Stimulated activated naive CD8-positive, alpha-beta T cell treated with anti-CD3 and anti-CD28 coated beads, Interleukin-15, amount 100 ng/mL, for 72 hours (primary cell): ENCODE measurements around the gene TSPAN32.
"Not testable (repeated sequence)": the region's sequence is repeated elsewhere in the genome, so short reads cannot be mapped to it uniquely, and the experiment has no call there.

Experiments used
- ATAC-seq: fragments of 150-1000 bp; cut with Tn5 transposase; 2 replicates; pipeline ENCODE4 v1.10.0; 2021; ENCODE audit warnings: mild to moderate bottlenecking, moderate library complexity
- DNase-seq, 2 donors: peaks; one replicate each; pipeline ENCODE4 v3.0.0; 2021 to 2022
- H3K27ac Mint-ChIP-seq, 2 donors: one replicate each; pipeline ENCODE4 v1.8.0; 2022; ENCODE audit warnings: mild to moderate bottlenecking in 2 of 2, mixed read lengths in 2 of 2, moderate library complexity in 2 of 2
- H3K27me3 Mint-ChIP-seq: one replicate; pipeline ENCODE4 v1.8.0; 2022; ENCODE audit warnings: mixed read lengths
- H3K4me1 Mint-ChIP-seq: one replicate; pipeline ENCODE4 v1.8.0; 2022; ENCODE audit warnings: mild to moderate bottlenecking, mixed read lengths
- H3K4me3 Mint-ChIP-seq, 2 donors: one replicate each; pipeline ENCODE4 v1.8.0; 2022; ENCODE audit warnings: mild to moderate bottlenecking in 2 of 2, mixed read lengths in 2 of 2, moderate library complexity in 1 of 2
- H3K9me3 Mint-ChIP-seq, 2 donors: one replicate each; pipeline ENCODE4 v1.8.0; 2022; ENCODE audit warnings: mixed read lengths in 2 of 2

Gene TSPAN32

DNA sequence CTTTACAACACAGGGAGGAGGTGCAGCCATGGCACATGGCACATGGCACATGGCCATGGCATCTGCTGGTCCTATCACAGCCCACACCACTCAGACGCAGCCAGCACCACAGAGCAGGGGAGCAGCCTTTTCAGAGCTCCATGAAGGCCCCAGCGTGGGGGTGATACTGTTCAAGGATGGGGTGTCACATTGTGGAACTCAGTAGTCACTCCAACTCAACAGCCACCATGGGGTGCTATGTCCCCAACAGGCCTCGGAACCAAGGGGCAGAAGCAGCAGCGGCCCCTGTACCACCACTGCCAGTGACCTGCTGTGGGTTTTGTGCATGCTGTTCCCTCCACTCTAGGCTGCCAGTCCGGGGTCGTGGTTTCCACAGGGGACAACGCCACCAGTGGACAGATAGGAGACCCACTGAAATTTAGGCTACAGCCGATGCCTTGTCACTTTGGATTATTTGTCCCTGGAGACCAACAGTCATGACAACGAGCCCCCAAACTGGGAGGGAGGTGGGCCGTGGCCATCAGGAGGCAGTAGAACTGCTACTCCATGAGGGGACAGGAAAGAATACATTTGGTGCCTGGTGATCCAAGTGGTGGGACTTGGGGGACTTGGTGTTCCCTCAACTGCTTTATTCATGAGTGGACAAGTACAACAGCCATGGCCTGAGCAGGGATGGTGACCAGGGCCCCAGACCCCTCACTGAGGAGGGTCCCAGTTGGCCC lies 44.9 kb downstream of the TSPAN32 start:
- no peaks in the 10 kb centered on the region for H3K27me3 Mint-ChIP-seq
- ATAC-seq (no peak), DNase-seq (no peak)
- H3K9me3 Mint-ChIP-seq: peaks cover 5 to 46% of the 10 kb centered on the region in 2 donors
- H3K4me1 Mint-ChIP-seq: no peaks in the 10 kb centered on the region
- H3K4me3 Mint-ChIP-seq: no peak overlapping the region
- H3K27ac Mint-ChIP-seq: no peak overlapping the region

DNA sequence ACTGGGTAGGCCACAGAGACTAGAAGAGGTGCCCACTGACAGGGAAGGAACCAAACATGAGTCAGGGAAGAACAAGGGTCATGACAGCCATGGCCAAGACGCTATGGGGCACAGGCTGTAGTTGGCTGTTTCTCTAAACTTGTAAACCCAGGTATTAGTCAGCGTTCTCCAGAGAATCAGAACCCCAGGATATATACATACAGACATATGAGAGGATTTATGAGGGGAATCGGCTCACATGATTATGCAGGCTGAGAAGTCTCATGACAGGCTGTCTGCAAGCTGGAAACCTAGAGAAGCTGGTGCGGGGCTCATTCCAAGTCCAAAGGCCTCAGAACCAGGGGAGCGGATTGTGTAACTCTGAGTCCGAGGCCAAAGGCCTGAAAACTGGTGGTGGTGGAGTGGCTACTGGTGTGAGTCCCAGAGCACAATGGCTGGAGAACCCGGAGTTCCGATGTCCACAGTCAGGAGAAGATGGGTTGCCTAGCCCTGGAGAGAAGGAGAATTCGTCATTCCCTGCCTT lies 45.6 kb downstream of the TSPAN32 start:
- H3K4me1 Mint-ChIP-seq: no peaks in the 10 kb centered on the region
- no peak for ATAC-seq
- H3K4me3 Mint-ChIP-seq: no peak overlapping the region
- peaks cover 5 to 43% of the 10 kb centered on the region in 2 donors for H3K9me3 Mint-ChIP-seq
- no peak overlapping the region for H3K27ac Mint-ChIP-seq
- DNase-seq: no peak
- no peaks in the 10 kb centered on the region for H3K27me3 Mint-ChIP-seq

DNA sequence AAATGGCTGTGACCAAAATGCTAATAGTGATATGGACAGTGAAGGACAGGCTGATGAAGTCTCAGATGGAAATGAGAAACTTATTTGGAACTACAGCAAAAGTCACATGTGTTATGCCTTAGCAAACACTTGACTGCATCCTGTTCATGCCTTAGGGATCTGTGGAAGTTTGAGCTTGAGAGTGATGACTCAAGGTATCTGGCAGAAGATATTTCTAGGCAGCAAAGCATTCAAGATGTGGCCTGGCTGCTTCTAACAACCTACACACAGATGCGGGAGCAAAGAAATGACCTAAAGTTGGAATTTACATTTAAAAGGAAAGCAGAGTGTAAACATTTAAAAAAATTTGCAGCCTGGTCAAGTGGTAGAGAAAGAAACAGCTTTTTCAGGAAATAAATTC lies 47.2 kb downstream of the TSPAN32 start:
- Mint-ChIP-seq H3K4me3 (no peak overlapping the region), H3K9me3 (peaks cover 5 to 39% of the 10 kb centered on the region in 2 donors), H3K27ac (no peak overlapping the region), H3K27me3 (no peaks in the 10 kb centered on the region), H3K4me1 (no peaks in the 10 kb centered on the region)
- ATAC-seq (no peak), DNase-seq (no peak)

DNA sequence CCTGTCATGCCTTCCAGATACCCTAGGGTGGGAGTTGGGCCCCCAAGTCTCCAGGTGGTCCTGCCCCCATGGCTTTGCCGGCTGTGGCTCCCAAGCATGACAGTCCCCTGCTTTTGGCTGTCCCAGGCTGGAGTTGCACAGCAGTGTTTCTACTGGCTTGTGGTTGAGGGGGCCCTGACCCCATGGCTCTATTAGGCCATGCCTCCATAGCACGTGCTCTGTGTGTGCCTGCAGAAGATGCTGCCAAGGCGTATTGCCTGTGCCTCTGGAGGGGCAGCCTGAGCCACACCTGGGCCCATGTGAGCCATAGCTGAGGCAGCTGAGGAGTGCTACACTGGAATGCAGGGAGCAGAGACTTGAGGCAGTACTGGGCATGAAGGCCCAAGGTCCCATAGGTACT lies 49.9 kb downstream of the TSPAN32 start:
- Mint-ChIP-seq H3K4me1 (no peaks in the 10 kb centered on the region), H3K4me3 (no peak overlapping the region), H3K27me3 (no peaks in the 10 kb centered on the region), H3K27ac (no peak overlapping the region), H3K9me3 (peaks cover 5 to 28% of the 10 kb centered on the region in 2 donors)
- ATAC-seq: no peak
- DNase-seq: no peak

DNA sequence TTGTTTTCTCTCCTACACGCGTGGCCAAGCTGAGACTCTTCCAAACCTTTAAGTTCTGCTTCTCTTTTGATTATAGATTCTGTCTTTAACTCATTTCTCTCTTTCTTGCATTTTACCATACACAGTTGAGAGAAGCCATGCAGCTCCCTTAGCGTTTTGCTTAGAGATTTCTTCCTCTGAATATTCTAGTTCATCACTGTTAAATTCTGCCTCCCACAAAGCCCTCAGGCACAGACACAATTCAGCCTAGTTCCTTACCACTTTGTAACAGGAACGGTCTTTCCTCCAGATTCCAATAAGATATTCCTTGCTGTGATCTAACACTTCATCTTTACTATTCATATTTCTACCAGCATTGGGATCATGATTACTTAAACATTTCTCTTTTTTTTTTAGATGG lies 50.6 kb downstream of the TSPAN32 start:
- Mint-ChIP-seq H3K9me3 (peaks cover 5 to 28% of the 10 kb centered on the region in 2 donors), H3K4me3 (no peak overlapping the region), H3K4me1 (no peaks in the 10 kb centered on the region), H3K27ac (no peak overlapping the region), H3K27me3 (no peaks in the 10 kb centered on the region)
- DNase-seq (no peak), ATAC-seq (no peak)

DNA sequence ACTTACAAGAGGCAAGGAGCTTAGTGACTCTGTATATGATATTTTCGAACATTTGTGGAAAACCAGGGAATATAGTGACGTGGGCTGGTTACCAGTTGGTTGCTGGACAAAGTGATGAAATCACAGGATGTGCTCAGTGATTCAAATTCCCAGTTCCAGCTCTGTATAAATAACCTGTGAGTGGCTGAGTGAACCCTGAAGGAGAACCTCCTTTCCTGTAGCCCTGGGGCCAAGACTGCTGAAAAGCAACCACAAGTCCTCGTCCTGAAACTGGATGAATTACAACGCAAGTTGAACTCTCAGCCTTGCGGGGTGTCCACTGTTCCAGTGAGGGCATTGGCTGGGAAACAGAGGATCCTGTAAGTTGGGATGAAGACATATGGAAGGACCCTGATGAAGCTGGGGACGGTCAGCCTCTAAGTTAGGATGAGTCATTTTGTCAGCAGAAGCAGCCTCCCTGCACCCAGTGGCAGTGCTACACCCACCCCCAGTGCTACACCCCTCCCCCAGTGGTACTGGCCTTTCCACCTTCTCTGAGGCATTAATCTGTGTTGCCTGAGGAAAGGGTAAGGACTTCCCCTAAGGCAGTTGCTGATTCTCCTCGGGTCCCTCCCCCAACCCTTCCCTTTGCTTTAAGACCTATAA lies 53.3 kb downstream of the TSPAN32 start:
- peaks cover 0 to 8% of the 10 kb centered on the region in 2 donors for H3K9me3 Mint-ChIP-seq
- no peak for ATAC-seq
- H3K27me3 Mint-ChIP-seq: no peaks in the 10 kb centered on the region
- H3K27ac Mint-ChIP-seq: no peak overlapping the region
- DNase-seq: no peak
- no peak overlapping the region for H3K4me3 Mint-ChIP-seq
- no peaks in the 10 kb centered on the region for H3K4me1 Mint-ChIP-seq

DNA sequence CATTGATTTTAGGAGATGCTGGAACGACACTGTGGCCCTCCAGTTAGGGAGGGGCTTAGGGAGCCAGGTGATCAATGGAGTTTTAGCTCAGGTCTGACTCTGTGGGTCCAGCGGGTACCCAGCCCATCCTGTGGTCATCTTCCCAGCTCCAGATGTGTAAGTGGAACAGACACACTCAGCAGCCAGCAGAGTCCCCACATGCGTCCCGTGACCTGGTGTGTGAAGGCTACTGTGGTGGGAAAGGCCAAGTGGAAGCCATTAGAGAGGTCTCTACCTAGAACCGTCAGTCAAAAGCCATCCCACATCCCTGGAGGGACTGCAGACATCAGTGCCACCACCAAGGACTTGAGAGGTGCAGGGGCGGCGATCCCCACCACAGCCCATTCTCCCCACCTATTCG lies 55.4 kb downstream of the TSPAN32 start:
- Mint-ChIP-seq H3K9me3 (no peaks in the 10 kb centered on the region), H3K27ac (no peak overlapping the region), H3K4me1 (no peaks in the 10 kb centered on the region), H3K4me3 (no peak overlapping the region), H3K27me3 (no peaks in the 10 kb centered on the region)
- ATAC-seq (no peak), DNase-seq (no peak)

DNA sequence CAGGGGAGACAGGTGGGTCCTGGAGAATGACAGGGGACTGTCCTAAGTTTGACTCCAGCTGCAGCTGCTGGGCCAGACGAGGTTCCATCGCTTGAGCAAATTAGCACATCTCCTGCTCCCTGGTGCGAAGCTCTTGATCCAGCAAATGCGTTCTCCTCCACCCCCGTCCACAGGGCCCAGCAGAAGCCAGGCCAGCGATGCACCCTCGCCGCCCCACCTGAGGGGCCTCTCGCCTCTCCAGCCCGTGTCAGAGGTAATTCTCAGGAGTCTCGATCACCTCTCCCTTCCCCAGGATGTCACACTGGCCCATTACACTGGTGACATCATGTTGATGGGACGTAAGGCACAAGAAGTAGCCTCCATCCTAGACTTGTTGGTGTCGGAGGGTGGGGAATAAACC lies 55.8 kb downstream of the TSPAN32 start:
- H3K4me1 Mint-ChIP-seq, H3K27me3 Mint-ChIP-seq, H3K4me3 Mint-ChIP-seq, ATAC-seq, DNase-seq, H3K9me3 Mint-ChIP-seq, H3K27ac Mint-ChIP-seq: not testable (repeated sequence)

DNA sequence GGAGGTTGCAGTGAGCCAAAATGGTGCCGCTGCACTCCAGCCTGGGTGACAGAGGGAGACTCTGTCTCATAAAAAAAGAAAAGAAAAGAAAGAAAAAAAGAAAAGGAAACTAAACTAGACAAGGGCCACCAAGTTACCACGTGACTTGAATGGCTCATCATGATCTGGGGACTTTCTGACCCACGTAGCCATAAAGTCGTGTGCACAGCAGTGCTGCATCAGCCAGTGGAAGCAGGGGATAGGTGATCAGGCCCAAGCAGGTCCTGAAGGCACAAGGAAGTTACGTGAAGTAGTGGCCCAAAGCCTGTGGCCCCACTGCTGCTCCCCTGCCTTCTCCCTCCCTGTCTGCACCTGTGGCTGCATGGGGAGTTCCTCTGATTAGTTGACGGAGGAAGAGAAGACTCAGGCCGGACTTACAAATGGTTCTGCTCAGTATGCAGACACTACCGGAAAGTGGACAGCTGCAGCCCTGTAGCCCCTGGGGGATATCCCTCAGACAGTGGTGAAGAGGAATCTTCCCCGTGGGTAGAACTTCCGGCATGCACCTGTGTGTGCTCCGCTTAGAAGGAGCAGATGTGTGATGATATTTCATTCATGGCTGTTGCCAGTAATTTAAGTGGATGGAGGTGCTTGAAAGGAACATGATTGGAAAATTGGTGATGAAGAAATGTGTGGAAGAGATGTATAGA lies 57.1 kb downstream of the TSPAN32 start:
- Mint-ChIP-seq H3K27me3 (no peaks in the 10 kb centered on the region), H3K4me3 (no peak overlapping the region), H3K9me3 (no peaks in the 10 kb centered on the region), H3K27ac (no peak overlapping the region), H3K4me1 (no peaks in the 10 kb centered on the region)
- DNase-seq: no peak
- ATAC-seq: no peak

DNA sequence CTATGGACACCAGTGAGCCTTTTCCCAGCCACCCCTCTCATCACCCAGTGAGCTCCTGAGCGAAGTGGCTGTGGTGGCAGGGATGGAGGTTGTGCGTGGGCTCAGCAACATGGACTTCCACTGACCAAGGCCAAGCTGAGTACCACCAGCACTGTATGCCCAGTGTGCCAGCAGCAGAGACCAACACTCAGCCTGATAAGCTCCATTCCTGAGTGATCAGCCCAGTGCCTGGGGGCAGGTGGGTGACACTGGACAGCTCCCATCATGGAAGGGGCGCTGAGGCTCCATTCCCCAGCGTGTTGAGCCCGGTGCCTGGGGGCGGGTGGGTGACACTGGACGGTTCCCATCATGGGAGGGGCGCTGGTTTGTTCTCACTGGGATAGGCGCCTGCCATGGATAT lies 57.7 kb downstream of the TSPAN32 start:
- Mint-ChIP-seq H3K4me1 (no peaks in the 10 kb centered on the region), H3K9me3 (no peaks in the 10 kb centered on the region), H3K4me3 (no peak overlapping the region), H3K27ac (no peak overlapping the region), H3K27me3 (no peaks in the 10 kb centered on the region)
- ATAC-seq: no peak
- DNase-seq: no peak

DNA sequence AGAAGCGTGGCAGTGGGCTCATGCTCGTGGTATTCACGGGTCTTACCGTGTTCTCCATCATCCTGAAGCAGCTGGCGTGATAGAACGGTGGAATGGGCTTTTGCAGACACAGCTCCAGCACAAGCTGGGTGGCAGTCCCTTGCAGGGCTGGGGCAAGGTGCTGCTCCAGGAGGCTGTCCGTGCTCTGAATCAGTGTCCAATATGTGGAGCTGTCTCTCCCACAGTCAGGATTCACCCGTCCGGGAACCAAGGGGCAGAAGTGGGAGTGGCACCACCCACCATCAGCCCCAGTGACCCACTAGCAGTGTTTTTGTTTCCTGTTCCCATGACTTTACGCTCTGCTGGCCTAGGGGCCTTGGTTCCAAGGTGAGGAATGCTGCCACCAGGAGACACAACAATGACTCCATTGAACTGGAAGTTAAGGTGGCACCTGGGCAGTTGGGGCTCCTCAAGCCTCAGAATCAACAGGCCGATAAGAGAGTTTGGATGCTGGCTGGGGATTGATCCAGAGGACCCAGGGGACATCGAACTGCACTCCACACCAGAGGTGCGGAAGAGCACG lies 58.3 kb downstream of the TSPAN32 start:
- Mint-ChIP-seq H3K27ac (no peak overlapping the region), H3K4me3 (no peak overlapping the region), H3K4me1 (no peaks in the 10 kb centered on the region), H3K27me3 (no peaks in the 10 kb centered on the region), H3K9me3 (no peaks in the 10 kb centered on the region)
- DNase-seq (no peak), ATAC-seq (no peak)

DNA sequence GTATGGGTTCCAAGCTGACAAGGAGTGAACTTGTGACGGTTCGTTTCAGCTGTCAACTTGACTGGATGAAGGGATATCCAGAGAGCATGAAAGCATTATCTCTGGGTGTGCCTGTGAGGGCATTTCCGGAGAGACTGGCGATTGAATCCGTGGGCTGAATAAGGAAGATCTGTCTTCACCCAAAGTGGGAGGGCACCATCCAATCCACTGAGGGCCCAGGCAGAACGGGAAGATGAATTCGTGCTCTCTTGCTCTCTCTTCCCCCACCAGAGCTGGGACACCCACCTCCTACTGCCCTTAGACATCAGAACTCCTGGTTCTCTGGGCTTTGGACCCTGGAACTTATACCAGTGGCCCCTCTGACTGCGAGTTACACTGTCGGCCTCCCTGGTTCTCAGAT lies 59.8 kb downstream of the TSPAN32 start:
- no peak overlapping the region for H3K27ac Mint-ChIP-seq
- H3K9me3 Mint-ChIP-seq: no peaks in the 10 kb centered on the region
- no peak for ATAC-seq
- no peak for DNase-seq
- no peak overlapping the region for H3K4me3 Mint-ChIP-seq
- peaks cover under 1% of the 10 kb centered on the region for H3K27me3 Mint-ChIP-seq
- H3K4me1 Mint-ChIP-seq: no peaks in the 10 kb centered on the region

DNA sequence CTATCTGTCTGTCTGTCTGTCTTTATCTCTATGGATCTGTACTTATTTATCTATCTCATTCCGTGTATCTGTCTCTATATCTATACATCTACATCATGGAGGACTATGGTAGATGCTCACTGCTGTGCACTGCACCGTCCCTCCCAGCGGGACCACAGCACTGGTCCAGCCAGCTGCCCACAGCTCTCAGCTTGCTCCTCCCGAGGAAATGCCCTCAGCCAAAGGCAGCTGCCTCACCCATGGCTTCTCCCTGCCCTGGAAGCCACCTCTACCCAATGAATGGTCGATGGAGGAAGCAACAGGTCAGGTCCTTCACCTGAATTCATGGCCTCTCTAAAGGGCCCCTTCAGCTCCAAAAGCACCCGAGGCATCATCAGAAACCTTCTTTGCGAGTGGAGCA lies 60.6 kb downstream of the TSPAN32 start:
- no peak overlapping the region for H3K27ac Mint-ChIP-seq
- DNase-seq (no peak), ATAC-seq (no peak)
- H3K9me3 Mint-ChIP-seq: no peaks in the 10 kb centered on the region
- H3K4me1 Mint-ChIP-seq: no peaks in the 10 kb centered on the region
- H3K27me3 Mint-ChIP-seq: peaks cover 8% of the 10 kb centered on the region
- H3K4me3 Mint-ChIP-seq: no peak overlapping the region

DNA sequence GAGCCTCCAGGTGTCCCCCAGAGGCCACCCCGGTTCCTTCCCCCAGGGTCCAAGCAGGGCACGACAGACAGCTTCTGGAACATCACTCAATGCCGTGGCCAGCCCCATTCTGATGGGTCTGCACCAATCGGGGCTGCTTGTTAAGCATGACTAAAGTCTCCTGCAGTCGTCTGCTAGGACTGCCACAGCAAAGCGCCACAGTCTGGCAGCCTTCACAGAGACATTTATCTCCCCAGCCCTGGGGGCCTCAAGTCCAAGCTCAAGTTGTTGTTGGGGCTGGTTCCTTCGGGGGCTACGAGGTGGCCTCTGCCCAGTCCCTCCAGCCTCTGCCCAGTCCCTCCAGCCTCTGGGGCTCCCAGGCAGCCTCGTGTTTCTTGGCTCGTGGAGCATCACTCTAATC lies 61.3 kb downstream of the TSPAN32 start:
- no peak overlapping the region for H3K4me3 Mint-ChIP-seq
- no peaks in the 10 kb centered on the region for H3K9me3 Mint-ChIP-seq
- ATAC-seq: no peak
- H3K4me1 Mint-ChIP-seq: no peaks in the 10 kb centered on the region
- H3K27me3 Mint-ChIP-seq: peaks cover 8% of the 10 kb centered on the region
- no peak for DNase-seq
- no peak overlapping the region for H3K27ac Mint-ChIP-seq

DNA sequence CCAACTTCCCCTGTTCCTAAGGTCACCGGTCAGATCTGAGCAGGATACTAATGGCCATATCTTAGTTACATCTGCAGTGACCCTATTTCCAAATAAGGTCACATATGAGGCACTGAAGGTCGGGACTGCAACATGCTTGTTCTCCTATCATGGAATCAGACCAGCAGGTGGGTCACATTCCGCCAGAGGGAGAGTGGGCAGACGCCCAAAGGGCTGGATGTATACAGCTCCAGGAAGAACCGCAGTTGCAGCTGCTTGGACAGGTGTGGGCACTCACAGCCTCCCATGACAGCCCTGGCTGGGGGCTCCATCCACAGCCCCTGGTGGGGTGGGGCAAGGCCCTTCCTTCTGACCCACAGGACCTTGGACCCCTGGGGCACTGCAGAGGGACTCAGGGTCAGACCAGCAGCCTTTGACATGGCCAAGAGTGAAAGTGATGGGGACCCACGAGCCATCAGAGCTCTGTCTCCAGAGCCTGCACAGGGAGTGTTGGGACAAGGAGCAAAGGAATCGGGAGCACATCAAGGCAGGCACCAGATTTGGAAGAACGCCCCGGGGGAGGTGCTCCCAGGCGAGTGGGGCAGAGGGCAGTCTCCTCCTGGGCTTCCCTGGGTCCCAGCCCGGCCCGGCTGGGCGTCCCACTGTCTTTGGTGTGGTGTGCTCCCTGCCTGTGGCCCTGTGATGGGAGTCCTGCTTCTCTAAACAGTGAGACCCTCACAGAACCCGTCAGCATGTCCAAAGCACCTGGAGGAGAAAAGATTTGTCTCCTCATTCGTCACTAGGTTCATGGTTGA lies 62.0 kb downstream of the TSPAN32 start:
- H3K4me1 Mint-ChIP-seq: no peaks in the 10 kb centered on the region
- peaks cover 8% of the 10 kb centered on the region for H3K27me3 Mint-ChIP-seq
- H3K27ac Mint-ChIP-seq: no peak overlapping the region
- DNase-seq (no peak), ATAC-seq (no peak)
- H3K4me3 Mint-ChIP-seq: no peak overlapping the region
- H3K9me3 Mint-ChIP-seq: no peaks in the 10 kb centered on the region
